Subcutaneous abdominal adipose tissue (tissue), 5 donors: Measurements from ENCODE around the gene IL1RAPL1.

ENCODE experiments used
- H3K27ac ChIP-seq: one replicate; pipeline ENCODE4 v1.7.0; 2013; ENCODE audit warnings: low read depth, mild to moderate bottlenecking, inconsistent platforms, low read length, moderate library complexity
- H3K27me3 ChIP-seq, 5 donors: one replicate each; pipeline ENCODE4 v1.7.0; 2013; ENCODE audit warnings: low read length in 5 of 5, inconsistent platforms in 1 of 5; ENCODE audit not compliant: control insufficient read depth in 5 of 5, insufficient read depth in 4 of 5
- H3K36me3 ChIP-seq, 5 donors: one replicate each; pipeline ENCODE4 v1.7.0; 2013; ENCODE audit warnings: low read length in 5 of 5; ENCODE audit not compliant: control insufficient read depth in 5 of 5, insufficient read depth in 5 of 5
- H3K4me1 ChIP-seq, 5 donors: one replicate each; pipeline ENCODE4 v1.7.0; 2013; ENCODE audit warnings: low read length in 5 of 5, mild to moderate bottlenecking in 3 of 5, moderate library complexity in 1 of 5; ENCODE audit not compliant: control insufficient read depth in 5 of 5, insufficient read depth in 5 of 5
- H3K4me3 ChIP-seq, 5 donors: one replicate each; pipeline ENCODE4 v1.7.0; 2013; ENCODE audit warnings: low read length in 5 of 5, low read depth in 1 of 5
- H3K9ac ChIP-seq, 5 donors: one replicate each; pipeline ENCODE4 v1.7.0; 2013; ENCODE audit warnings: low read length in 5 of 5, mild to moderate bottlenecking in 4 of 5, moderate library complexity in 3 of 5
- H3K9me3 ChIP-seq, 5 donors: one replicate each; pipeline ENCODE4 v1.7.0; 2013; ENCODE audit warnings: low read length in 5 of 5; ENCODE audit not compliant: control insufficient read depth in 5 of 5
- donor health status: healthy.
- donor health status: healthy.
- donor health status: healthy.
- donor health status: healthy.
- donor health status: healthy.

The IL1RAPL1 gene

DNA sequence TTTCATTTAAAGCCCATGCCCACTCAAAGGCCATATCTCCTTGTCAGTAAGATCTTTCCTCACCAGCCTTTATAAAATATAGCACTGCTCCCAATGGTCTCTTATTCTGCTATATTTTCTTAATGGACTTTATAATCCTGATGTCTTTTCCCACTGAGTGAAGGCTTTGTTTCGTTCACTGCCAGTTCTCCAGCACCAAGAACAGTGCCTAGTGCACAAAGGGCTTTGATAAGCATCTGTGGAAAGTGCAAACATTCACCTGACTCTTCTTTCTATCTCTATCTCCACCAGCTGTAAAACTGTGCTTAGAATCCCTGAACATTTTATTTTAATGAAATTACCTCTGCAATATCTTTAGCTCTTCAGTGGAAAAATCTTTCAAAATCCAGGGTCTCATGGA, 1054.2 kb downstream of the IL1RAPL1 start:
- no peak overlapping the region for H3K4me3 ChIP-seq
- peaks cover 0 to 5% (median 4%) of the 10 kb centered on the region in 5 donors for H3K9me3 ChIP-seq
- no peak overlapping the region for H3K27ac ChIP-seq
- H3K36me3 ChIP-seq, result no peaks in the 10 kb centered on the region
- H3K4me1 ChIP-seq, result no peaks in the 10 kb centered on the region
- no peak overlapping the region for H3K9ac ChIP-seq
- peaks cover 0 to 7% (median 2%) of the 10 kb centered on the region in 5 donors for H3K27me3 ChIP-seq

DNA sequence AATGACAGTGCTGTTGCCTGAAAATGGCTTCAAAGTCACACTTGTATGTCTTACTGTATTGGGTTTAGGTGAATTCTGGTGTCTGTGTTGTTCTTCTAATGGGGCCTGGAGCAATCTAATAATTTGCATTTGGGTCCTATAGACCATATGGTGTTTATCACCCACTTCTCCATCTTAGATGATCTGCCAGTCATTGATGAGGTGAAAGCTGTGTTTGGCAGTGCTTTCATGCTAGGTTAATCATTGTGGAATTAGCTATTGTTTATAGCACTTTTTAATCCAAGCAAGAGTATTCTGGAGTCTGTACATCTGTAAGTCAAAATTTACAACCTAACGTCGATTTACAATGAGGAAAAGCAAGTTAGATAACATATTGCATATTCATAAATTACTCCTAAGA, 1055.9 kb downstream of the IL1RAPL1 start:
- Histone ChIP-seq H3K9ac (no peak overlapping the region), H3K27me3 (peaks cover 0 to 7% (median 2%) of the 10 kb centered on the region in 5 donors), H3K36me3 (no peaks in the 10 kb centered on the region), H3K27ac (no peak overlapping the region), H3K4me1 (no peaks in the 10 kb centered on the region), H3K9me3 (peaks cover 0 to 5% (median 4%) of the 10 kb centered on the region in 5 donors), H3K4me3 (no peak overlapping the region)

DNA sequence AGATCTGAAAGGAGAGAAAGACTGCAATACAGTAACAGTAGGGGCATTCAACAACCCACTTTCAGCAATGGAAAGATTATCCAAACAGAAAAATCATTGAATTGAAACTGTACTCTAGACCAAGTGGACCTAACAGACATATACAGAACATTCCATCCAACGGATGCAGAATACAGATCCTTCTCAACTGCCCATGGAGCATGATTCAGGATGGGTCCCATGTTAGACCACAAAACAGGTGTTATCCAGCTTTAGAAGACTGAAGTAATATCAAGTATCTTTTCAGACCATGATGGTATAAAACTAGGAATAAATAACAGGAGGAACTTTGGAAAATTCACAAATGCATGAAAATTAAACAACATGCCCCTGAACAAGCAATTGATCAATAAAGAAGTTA, 1060.9 kb downstream of the IL1RAPL1 start:
- Histone ChIP-seq H3K9ac (no peak overlapping the region), H3K4me3 (no peak overlapping the region), H3K4me1 (no peaks in the 10 kb centered on the region), H3K27me3 (peaks cover 0 to 3% (median 2%) of the 10 kb centered on the region in 5 donors), H3K9me3 (peaks cover 0 to 8% (median 2%) of the 10 kb centered on the region in 5 donors), H3K36me3 (no peaks in the 10 kb centered on the region), H3K27ac (no peak overlapping the region)

DNA sequence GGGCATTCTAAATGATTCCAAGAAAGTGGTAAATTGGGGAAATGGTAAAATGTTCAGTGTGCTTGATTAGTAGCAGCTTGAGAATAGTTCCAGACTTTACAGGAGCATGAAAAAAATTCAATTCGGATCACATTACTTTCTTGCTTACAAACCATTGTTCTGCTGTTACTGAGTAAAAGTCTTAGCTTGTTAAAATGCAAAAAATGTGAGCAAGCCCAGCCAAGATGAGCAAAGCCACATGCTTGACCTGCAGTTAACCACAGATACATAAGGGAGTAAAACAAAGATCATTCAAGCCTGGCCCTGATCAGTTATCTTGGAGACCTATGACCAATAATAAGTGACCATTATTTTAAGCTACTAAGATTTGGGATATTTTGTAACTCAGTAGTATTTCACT, 1065.2 kb downstream of the IL1RAPL1 start:
- Histone ChIP-seq H3K27ac (no peak overlapping the region), H3K27me3 (no peaks in the 10 kb centered on the region), H3K36me3 (no peaks in the 10 kb centered on the region), H3K9ac (no peak overlapping the region), H3K4me3 (no peak overlapping the region), H3K4me1 (no peaks in the 10 kb centered on the region), H3K9me3 (peaks cover 0 to 4% (median 0%) of the 10 kb centered on the region in 5 donors)

DNA sequence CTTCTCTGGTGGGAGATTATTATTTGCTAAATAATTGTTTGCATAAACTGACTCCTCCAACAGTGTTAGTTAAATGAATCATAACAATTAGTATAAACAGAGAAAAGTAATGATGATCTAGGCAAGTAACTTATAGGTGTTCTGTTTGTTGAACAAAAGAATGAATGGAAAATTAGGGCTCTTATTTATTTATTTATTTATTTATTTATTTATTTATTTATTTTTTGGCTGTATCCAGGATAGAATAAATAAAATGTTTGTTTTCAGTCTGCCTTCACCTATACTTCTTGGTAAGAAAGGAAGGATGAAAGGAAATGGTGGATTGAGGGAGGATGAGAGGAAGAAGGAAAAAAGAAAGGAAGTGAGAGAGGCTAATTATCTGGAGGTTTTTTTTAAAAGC, 1066.5 kb downstream of the IL1RAPL1 start:
- H3K9me3 ChIP-seq, result peaks cover 0 to 4% (median 0%) of the 10 kb centered on the region in 5 donors
- no peaks in the 10 kb centered on the region for H3K4me1 ChIP-seq
- no peaks in the 10 kb centered on the region for H3K36me3 ChIP-seq
- no peaks in the 10 kb centered on the region for H3K27me3 ChIP-seq
- H3K9ac ChIP-seq, result no peak overlapping the region
- no peak overlapping the region for H3K4me3 ChIP-seq
- H3K27ac ChIP-seq, result no peak overlapping the region

DNA sequence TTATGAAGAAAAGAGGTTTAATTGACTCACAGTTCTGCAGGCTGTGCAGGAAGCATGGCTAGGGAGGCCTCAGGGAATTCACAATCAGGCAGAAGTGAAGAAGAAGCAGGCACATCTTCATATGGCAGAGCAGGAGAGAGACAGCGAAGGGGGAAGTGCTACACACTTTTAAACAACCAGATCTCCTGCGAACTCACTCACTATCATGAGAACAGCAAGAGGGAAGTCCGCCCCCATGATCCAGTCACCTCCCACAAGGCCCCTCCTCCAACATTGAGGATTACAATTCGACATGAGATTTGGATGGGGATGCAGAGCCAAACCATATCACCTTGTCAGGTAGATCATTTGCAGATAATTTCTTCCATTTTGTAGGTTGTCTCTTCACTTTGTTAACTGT, 1072.7 kb downstream of the IL1RAPL1 start:
- no peak overlapping the region for H3K4me3 ChIP-seq
- H3K27me3 ChIP-seq, result no peaks in the 10 kb centered on the region
- peaks cover 0 to 4% (median 0%) of the 10 kb centered on the region in 5 donors for H3K9me3 ChIP-seq
- H3K9ac ChIP-seq, result no peak overlapping the region
- H3K4me1 ChIP-seq, result no peaks in the 10 kb centered on the region
- no peak overlapping the region for H3K27ac ChIP-seq
- no peaks in the 10 kb centered on the region for H3K36me3 ChIP-seq

DNA sequence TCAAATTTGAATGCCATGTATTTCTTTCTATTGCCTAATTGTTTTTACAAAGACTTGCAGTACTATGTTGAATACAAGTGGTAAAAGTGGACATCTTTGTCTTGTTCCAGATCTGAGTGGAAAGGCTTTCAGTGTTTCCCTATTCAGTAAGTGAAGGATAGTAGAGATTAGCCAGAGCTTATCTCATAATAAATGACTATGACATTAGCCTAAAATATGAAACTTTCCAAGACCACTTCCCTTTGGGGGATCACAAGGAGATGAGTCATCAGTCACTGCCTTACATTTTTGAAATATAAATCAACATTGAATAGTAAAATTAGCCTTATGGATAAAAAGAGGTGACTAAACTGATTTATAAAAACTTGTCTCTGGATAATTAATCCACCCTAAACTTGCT, 1074.0 kb downstream of the IL1RAPL1 start:
- Histone ChIP-seq H3K9ac (no peak overlapping the region), H3K27me3 (no peaks in the 10 kb centered on the region), H3K27ac (no peak overlapping the region), H3K4me3 (no peak overlapping the region), H3K36me3 (no peaks in the 10 kb centered on the region), H3K4me1 (no peaks in the 10 kb centered on the region), H3K9me3 (peaks cover 0 to 4% (median 0%) of the 10 kb centered on the region in 5 donors)

DNA sequence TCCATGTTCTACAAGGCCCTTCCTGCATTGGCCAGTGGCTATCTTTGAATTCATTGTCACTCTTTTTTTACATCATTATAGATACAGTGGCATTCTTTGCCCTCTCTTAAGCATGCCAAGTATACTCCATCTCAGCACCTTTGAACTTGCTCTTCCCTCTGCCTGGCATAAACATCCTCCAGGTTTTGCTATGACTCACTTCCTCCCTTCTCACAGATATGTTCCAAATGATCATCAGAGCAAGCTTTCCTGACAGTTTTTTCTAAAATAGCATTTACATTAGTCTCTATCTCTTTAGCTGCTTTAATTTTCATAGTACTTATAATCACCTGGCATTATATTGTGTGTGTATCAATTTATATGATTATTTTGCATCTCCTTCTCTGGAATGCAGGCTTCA, 1074.9 kb downstream of the IL1RAPL1 start:
- no peaks in the 10 kb centered on the region for H3K4me1 ChIP-seq
- H3K27ac ChIP-seq, result no peak overlapping the region
- H3K36me3 ChIP-seq, result no peaks in the 10 kb centered on the region
- H3K9ac ChIP-seq, result no peak overlapping the region
- no peak overlapping the region for H3K4me3 ChIP-seq
- H3K9me3 ChIP-seq, result peaks cover 0 to 4% (median 0%) of the 10 kb centered on the region in 5 donors
- no peaks in the 10 kb centered on the region for H3K27me3 ChIP-seq

DNA sequence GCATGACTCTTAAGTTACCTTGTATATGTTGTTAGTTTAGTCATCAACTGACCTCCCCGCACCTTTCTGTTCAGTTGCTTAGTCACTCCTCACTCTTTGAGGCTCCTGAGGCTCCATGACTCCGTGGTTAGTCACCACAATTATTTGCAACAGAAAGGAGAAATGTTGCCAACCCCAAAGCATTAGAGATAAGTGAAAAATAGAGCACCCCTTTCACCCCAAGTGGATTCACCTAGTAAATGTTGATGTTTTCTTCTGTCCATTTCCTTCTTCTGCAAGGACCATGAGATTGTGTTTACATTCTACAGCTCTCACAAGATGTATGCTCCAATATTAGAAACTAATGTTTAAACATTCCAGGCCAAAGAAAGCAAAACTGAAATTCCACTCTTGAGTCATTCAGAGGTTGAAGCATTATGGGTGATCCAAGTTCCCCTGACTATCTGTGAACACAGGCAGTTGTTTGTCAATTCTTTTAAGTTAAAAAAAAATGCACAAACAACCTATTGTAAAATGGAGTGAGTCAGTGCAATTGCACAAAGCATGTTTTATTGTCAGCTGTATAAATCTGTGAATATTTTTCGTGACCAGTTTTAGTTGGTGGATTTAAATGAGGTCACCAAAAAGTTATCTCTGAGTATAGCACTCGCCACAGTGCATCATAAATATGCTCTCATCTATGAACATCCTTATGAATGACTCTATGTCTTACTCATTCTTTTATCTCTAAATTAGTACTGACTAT, 1075.7 kb downstream of the IL1RAPL1 start:
- Histone ChIP-seq H3K27me3 (no peaks in the 10 kb centered on the region), H3K9me3 (peaks cover 0 to 4% (median 0%) of the 10 kb centered on the region in 5 donors), H3K27ac (no peak overlapping the region), H3K9ac (no peak overlapping the region), H3K4me1 (no peaks in the 10 kb centered on the region), H3K36me3 (no peaks in the 10 kb centered on the region), H3K4me3 (no peak overlapping the region)

DNA sequence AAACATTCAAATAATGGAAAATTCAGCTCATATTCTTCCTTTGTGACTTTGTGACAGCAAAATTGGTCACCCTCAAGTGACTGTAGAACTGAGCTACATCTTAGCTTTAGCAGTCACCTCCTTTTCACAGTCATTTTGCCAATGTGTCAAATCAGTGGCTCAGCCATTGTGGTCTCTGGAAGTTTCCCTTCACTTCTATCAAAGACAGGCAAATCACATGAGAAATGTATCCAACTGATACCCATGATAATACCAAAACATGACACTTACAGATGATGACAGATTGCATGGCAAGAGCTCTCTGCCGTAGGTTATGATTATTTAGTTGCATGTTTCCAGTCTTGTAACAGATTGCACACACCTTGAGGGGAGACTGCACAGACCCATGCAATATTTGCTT, 1078.3 kb downstream of the IL1RAPL1 start:
- no peak overlapping the region for H3K27ac ChIP-seq
- H3K9ac ChIP-seq, result no peak overlapping the region
- no peaks in the 10 kb centered on the region for H3K4me1 ChIP-seq
- no peaks in the 10 kb centered on the region for H3K9me3 ChIP-seq
- no peak overlapping the region for H3K4me3 ChIP-seq
- H3K27me3 ChIP-seq, result no peaks in the 10 kb centered on the region
- no peaks in the 10 kb centered on the region for H3K36me3 ChIP-seq
